GM12864 (cell line): ENCODE data around the gene BRF1.

Experiments
- DNase-seq: peaks from one replicate; pipeline ENCODE4 v3.0.0-alpha.2; 2011; ENCODE audit warnings: low read depth
- H3K4me3 ChIP-seq: 2 replicates; pipeline ENCODE4 v1.5.1; 2011; ENCODE audit warnings: mild to moderate bottlenecking, low read depth, low read length, control low read depth
- CTCF ChIP-seq: IDR thresholded peaks from 2 replicates; pipeline ENCODE4 v1.5.1; 2011; ENCODE audit warnings: low read depth, mild to moderate bottlenecking, moderate library complexity, low read length, control low read depth, inconsistent platforms; ENCODE audit errors: missing control alignments

BRF1 gene

GRCh38 chr14:105162669-105162979 lies 138.2 kb downstream of the BRF1 start:
- DNase-seq = no peak
- no peak for TF ChIP-seq CTCF
- no peak overlapping the region for H3K4me3 ChIP-seq

- no peak for DNase-seq
- H3K4me3 ChIP-seq = no peak overlapping the region
- no peak for TF ChIP-seq CTCF
Observed at GRCh38 chr14:105161964-105162668, 138.7 kb downstream of the BRF1 start.

GRCh38 chr14:105161309-105161708 lies 139.5 kb downstream of the BRF1 start:
- TF ChIP-seq CTCF = no peak
- DNase-seq = no peak
- H3K4me3 ChIP-seq = no peak overlapping the region

GRCh38 chr14:105160776-105161175 lies 140.0 kb downstream of the BRF1 start:
- TF ChIP-seq CTCF = no peak
- DNase-seq = no peak
- no peak overlapping the region for H3K4me3 ChIP-seq

- H3K4me3 ChIP-seq = no peak overlapping the region
- no peak for TF ChIP-seq CTCF
- no peak for DNase-seq
Observed at GRCh38 chr14:105159344-105159743, 141.5 kb downstream of the BRF1 start.
